ENCODE results near the gene RTN1.

- TF ChIP-seq, protein P1, sequence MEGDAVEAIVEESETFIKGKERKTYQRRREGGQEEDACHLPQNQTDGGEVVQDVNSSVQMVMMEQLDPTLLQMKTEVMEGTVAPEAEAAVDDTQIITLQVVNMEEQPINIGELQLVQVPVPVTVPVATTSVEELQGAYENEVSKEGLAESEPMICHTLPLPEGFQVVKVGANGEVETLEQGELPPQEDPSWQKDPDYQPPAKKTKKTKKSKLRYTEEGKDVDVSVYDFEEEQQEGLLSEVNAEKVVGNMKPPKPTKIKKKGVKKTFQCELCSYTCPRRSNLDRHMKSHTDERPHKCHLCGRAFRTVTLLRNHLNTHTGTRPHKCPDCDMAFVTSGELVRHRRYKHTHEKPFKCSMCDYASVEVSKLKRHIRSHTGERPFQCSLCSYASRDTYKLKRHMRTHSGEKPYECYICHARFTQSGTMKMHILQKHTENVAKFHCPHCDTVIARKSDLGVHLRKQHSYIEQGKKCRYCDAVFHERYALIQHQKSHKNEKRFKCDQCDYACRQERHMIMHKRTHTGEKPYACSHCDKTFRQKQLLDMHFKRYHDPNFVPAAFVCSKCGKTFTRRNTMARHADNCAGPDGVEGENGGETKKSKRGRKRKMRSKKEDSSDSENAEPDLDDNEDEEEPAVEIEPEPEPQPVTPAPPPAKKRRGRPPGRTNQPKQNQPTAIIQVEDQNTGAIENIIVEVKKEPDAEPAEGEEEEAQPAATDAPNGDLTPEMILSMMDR (IDR thresholded peaks at IDR 0.05), result no peak
- no peak for TF ChIP-seq EP300 (IDR thresholded peaks at IDR 0.05)
- no peak for TF ChIP-seq POLR2A (IDR thresholded peaks at IDR 0.05)
- TF ChIP-seq POLR2AphosphoS5 (IDR thresholded peaks at IDR 0.05), result no peak
Measured at GRCh38 chr14:59629444-59630287, 240.9 kb downstream of the RTN1 start.

All from sigmoid colon (tissue), 4 donors.